Heart right ventricle (tissue), 16 donors: ENCODE measurements around the gene GBGT1. TPM values are rescaled to one million over a fixed set of nuclear protein-coding genes. Genes with fewer than 3 reads are reported as not detected.

ENCODE experiments used
- ATAC-seq, 8 donors: fragments of 200-7000 bp; cut with Tn5 transposase; one replicate each; pipeline ENCODE4 v1.9.1; 2020; ENCODE audit warnings: mild to moderate bottlenecking in 8 of 8, moderate library complexity in 8 of 8, moderate number of reproducible peaks in 1 of 8
- DNase-seq, 2 donors: peaks; one replicate each; pipeline ENCODE4 v3.0.0-alpha.2; 2020
- H3K27ac ChIP-seq, 10 donors: fragments of 200-600 bp; sonication (generic) in 2 of 10; one replicate each; pipeline versions ENCODE4 v1.5.0 to v1.8.0; 2020 to 2022; ENCODE audit warnings: mild to moderate bottlenecking in 3 of 10
- H3K27me3 ChIP-seq, 7 donors: fragments of 200-600 bp; one replicate each; pipeline ENCODE4 v1.8.0; 2021 to 2022; ENCODE audit warnings: mild to moderate bottlenecking in 2 of 7
- H3K36me3 ChIP-seq, 9 donors: fragments of 200-600 bp; sonication (generic) in 1 of 9; one replicate each; pipeline versions ENCODE4 v1.5.0 to v1.8.0; 2020 to 2022; ENCODE audit warnings: mild to moderate bottlenecking in 2 of 9
- H3K4me1 ChIP-seq, 9 donors: fragments of 200-600 bp; sonication (generic) in 1 of 9; one replicate each; pipeline versions ENCODE4 v1.5.0 to v1.8.0; 2020 to 2022; ENCODE audit warnings: mild to moderate bottlenecking in 4 of 9
- H3K4me3 ChIP-seq, 10 donors: fragments of 200-600 bp; sonication (generic) in 2 of 10; one replicate each; pipeline versions ENCODE4 v1.5.0 to v1.8.0; 2020 to 2022; ENCODE audit warnings: mild to moderate bottlenecking in 7 of 10, moderate library complexity in 2 of 10
- H3K9me3 ChIP-seq, 11 donors: fragments of 200-600 bp in 10 of 11; sonication (generic) in 2 of 11; one replicate each; pipeline versions ENCODE4 v1.5.0 to v1.8.0; 2013 to 2022; ENCODE audit warnings: mild to moderate bottlenecking in 2 of 11, control low read depth in 1 of 11, moderate library complexity in 1 of 11
- CTCF ChIP-seq, 9 donors: fragments of 200-600 bp; sonication (generic) in 2 of 9; IDR thresholded peaks; one replicate each; pipeline versions ENCODE4 v1.5.0 to v1.8.0; 2021 to 2022; ENCODE audit warnings: antibody characterized with exemption in 9 of 9, mild to moderate bottlenecking in 5 of 9, moderate library complexity in 1 of 9
- WGBS, 2 donors: extraction: QIAGEN DNeasy Blood & Tissue Kit; methylation state at CpG; one replicate each; pipeline ENCODE4 v1.1.7; 2013; ENCODE audit warnings: inconsistent platforms in 1 of 2; 5-methylcytosine and 5-hydroxymethylcytosine counted together
- intact Hi-C, 10 donors: fragments of 100-400 bp; cut with DNase I; formaldehyde crosslinking; loops; one replicate each; pipeline versions ENCODE4 v1.11.1 to v1.14.2; 2022
- polyA plus RNA-seq, 2 donors: library from polyadenylated mRNA; stranded (reverse); fragments of 200-250 nt; gene quantifications; one replicate each; pipeline ENCODE4 v1.2.3, GENCODE V29; 2013
- total RNA-seq, 10 donors: library from RNA; stranded (reverse); fragmentation: NEBNext Ultra II Directional in 3 of 10; extraction: Animal tissue kit (Norgen Biotek cat#: 25700) in 3 of 10; gene quantifications; one replicate each; pipeline versions ENCODE4 v1.2.1 to v1.2.4, GENCODE V29; 2021 to 2023
- donor health status: Arrhythmogenic right ventricular cardiomyopathy.
- donor health status: ischemic (EF 13 %, LVEDD 7.1; RV severe dilation, severe dysfunction).
- donor health status: healthy with polysubstance abuse.
- donor health status: DM: no; HTN: yes; CAD: no.
- donor health status: DM: no; HTN: no; CAD: no.
- donor health status: ischemic (EF 25% LVEDD 6.9; RV normal size, moderate dysfunction).
- donor health status: ischemic (EF 25% LVEDD 5.7; RV mildly dilated, moderate dysfunction).
- donor health status: healthy.
- donor health status: DM: yes; HTN: yes; CAD: no.
- donor health status: Ischemic cardiomyopathy.
- donor health status: ischemic (EF 35%, LVEDD 5.7; RV mildly dilated, moderate dysfunction).
- donor health status: nonischemic (EF 11% LVEDD 7.7; RV severe dilation, severe dysfunction).
- donor health status: DM: yes; HTN: yes; CAD: no.
- donor health status: PGD.
- donor health status: ischemic (EF 29% LVEDD 5.4; RV normal size, mild dysfunction).
- donor health status: nonischemic (EF 23%, LVEDD 6.1; RV moderate dilation, normal function).

GBGT1 gene
- total and polyA plus RNA-seq, 12 donors = 2.5 to 14.7 (median 6.6) TPM

- Histone ChIP-seq H3K27ac (no peak overlapping the region), H3K4me3 (no peak overlapping the region), H3K36me3 (peaks cover 0 to 2% (median 0%) of the 10 kb centered on the region in 9 donors), H3K27me3 (peaks cover 0 to 16% (median 0%) of the 10 kb centered on the region in 7 donors), H3K4me1 (peaks cover 0 to 43% (median 26%) of the 10 kb centered on the region in 9 donors), H3K9me3 (no peaks in the 10 kb centered on the region)
- intact Hi-C loops = no loop called here
- TF ChIP-seq CTCF (IDR thresholded peaks at IDR 0.05) = no peak
- ATAC-seq (no peak), DNase-seq (no peak)
- WGBS, 2 donors = 94 to 98% methylated on average over 2 of the region's 2 CpGs
Observed at GRCh38 chr9:133165452-133165730, 1.7 kb upstream of the GBGT1 start.

- ATAC-seq = no peak
- 68 to 76% methylated on average over 13 of the region's 13 CpGs for WGBS, 2 donors
- H3K9me3 ChIP-seq = no peaks in the 10 kb centered on the region
- TF ChIP-seq CTCF (IDR thresholded peaks at IDR 0.05) = no peak
- intact Hi-C loops = no loop called here
- peaks cover 0 to 16% (median 0%) of the 10 kb centered on the region in 7 donors for H3K27me3 ChIP-seq
- no peak for DNase-seq
- peaks cover 0 to 43% (median 26%) of the 10 kb centered on the region in 9 donors for H3K4me1 ChIP-seq
- peak overlapping the region; percentile 55 to 82 (median 72) for H3K4me3 ChIP-seq
- peak overlapping the region in 9 of 10 donors; percentile 58 to 95 (median 78) for H3K27ac ChIP-seq
- H3K36me3 ChIP-seq = peaks cover 0 to 14% (median 0%) of the 10 kb centered on the region in 9 donors
Observed at GRCh38 chr9:133164191-133164590, 477 bp upstream of the GBGT1 start.

DNA sequence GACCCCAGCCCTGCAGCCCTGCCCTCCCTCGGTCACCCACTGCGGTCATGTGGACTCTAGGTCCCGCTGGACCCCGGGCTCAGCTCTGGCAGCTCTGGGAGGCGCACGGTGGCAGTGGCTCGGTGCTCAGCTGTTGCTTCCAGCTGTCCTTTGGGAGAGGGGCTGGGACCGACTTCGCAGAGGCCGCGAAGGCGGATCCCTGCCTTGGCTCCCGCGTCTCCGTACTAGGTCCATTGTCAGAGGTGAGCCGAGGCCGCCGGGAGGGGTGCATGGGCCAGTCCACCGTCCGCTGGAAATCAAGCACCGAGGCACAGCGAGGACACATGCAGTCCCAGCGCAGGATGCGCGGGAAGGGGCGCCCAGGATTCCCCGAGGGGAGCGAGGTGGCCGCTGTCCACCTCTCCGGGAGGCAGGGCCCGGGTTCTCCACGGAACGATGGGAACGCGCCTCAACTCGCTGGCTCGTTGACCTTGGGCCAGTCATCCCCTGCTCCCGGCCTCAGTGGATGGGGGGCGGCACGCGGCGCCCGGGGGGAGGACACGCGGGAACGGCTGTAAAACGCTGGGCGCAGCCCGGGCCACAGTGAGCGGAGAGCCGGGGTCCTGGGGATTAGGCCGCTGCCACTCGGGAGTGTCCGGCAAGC is 732 bp downstream of the GBGT1 start:
- intact Hi-C loops = no loop called here
- DNase-seq (no peak), ATAC-seq (peak in 7 of 8 donors; percentile 7 to 33 (median 13))
- peak overlapping the region; percentile 55 to 82 (median 72) for H3K4me3 ChIP-seq
- peaks cover 0 to 26% (median 0%) of the 10 kb centered on the region in 9 donors for H3K36me3 ChIP-seq
- TF ChIP-seq CTCF (IDR thresholded peaks at IDR 0.05) = no peak
- H3K4me1 ChIP-seq = peaks cover 0 to 43% (median 26%) of the 10 kb centered on the region in 9 donors
- WGBS, 2 donors = 30 to 32% methylated on average over 53 to 54 of the region's 54 CpGs
- peaks cover 0 to 16% (median 0%) of the 10 kb centered on the region in 7 donors for H3K27me3 ChIP-seq
- H3K27ac ChIP-seq = peak overlapping the region in 9 of 10 donors; percentile 58 to 95 (median 78)
- H3K9me3 ChIP-seq = no peaks in the 10 kb centered on the region

DNA sequence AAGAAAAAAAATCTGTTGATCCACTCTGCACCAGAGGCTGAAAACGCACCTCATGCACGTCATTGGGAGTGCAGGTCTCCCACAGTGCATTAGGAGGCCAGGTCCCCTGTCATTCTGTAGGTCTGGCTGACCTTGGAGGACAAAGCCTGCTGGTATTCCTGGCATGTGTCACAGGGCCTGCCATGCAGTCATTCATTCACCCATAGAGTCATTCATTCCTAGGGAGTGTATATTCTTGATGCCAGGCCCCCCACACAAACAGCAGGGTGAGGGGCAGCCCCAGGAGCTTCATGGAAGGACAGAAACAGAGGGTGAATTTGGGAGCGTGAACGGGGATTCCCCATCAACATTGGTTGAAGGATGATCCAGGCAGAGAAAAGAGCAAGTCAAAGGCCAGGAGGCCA is 2.2 kb downstream of the GBGT1 start:
- Histone ChIP-seq H3K27me3 (peaks cover 0 to 16% (median 0%) of the 10 kb centered on the region in 7 donors), H3K9me3 (no peaks in the 10 kb centered on the region), H3K27ac (no peak overlapping the region), H3K4me3 (no peak overlapping the region), H3K36me3 (peaks cover 0 to 32% (median 0%) of the 10 kb centered on the region in 9 donors), H3K4me1 (peaks cover 0 to 43% (median 26%) of the 10 kb centered on the region in 9 donors)
- WGBS, 2 donors = 62 to 78% methylated on average over 4 of the region's 4 CpGs
- intact Hi-C loops = no loop called here
- ATAC-seq (peak in 1 of 8 donors; percentile 9), DNase-seq (peak in 1 of 2 donors; percentile 4)
- TF ChIP-seq CTCF (IDR thresholded peaks at IDR 0.05) = no peak
